ENCODE measurements around the gene RHBDD2.

GRCh38 chr7:75931680-75932079, 52.8 kb downstream of the RHBDD2 start:
- no peak for TF ChIP-seq CTCF (IDR thresholded peaks at IDR 0.05; ENCODE audit: borderline replicate concordance, extremely low read depth, low read length, poor library complexity, severe bottlenecking)
- no peak for TF ChIP-seq EZH2 (IDR thresholded peaks at IDR 0.05; ENCODE audit: borderline replicate concordance, low read depth, low read length, severe bottlenecking)
